B cell (primary cell): ENCODE results near the gene UMAD1.

Experiments
- EZH2 ChIP-seq: IDR thresholded peaks from 2 replicates; pipeline ENCODE4 v1.6.1; 2012; ENCODE audit warnings: borderline replicate concordance, low read depth, mild to moderate bottlenecking, moderate library complexity, low read length; ENCODE audit not compliant: insufficient read depth, poor library complexity, severe bottlenecking
- TF ChIP-seq, protein P1 (sequence below): fragments of 200-600 bp; IDR thresholded peaks from one replicate; pipeline ENCODE4 v1.8.0; 2022; ENCODE audit warnings: antibody characterized with exemption, mild to moderate bottlenecking

DNA sequence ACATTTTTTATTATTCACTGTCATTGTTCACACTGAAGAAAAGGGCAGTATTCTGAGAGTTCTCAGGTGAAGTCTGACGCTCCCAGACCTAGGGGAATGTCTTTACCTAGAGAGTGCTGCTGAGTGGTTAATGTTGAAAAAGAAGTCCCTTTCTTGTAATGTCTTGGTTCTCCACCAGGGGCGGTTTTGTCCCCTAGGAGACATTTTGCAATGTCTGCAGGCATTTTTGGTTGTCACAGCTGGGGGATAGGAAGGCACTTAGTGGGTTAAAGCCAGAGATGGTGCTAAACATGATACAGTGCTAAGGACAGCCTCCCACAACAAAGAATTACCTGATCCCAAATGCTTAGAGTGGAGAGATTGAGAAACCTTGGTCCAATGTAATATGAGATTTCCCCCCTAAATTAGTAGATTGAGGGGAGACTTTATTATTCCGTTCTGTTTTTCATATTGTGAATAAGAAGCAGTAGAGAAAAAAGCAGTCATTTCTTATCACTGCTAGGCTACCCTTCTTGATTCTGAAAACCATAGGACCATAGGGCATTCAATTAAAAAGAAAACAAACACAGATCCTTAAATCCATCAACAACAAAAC is 13.1 kb downstream of the UMAD1 start:
- TF ChIP-seq, protein P1, sequence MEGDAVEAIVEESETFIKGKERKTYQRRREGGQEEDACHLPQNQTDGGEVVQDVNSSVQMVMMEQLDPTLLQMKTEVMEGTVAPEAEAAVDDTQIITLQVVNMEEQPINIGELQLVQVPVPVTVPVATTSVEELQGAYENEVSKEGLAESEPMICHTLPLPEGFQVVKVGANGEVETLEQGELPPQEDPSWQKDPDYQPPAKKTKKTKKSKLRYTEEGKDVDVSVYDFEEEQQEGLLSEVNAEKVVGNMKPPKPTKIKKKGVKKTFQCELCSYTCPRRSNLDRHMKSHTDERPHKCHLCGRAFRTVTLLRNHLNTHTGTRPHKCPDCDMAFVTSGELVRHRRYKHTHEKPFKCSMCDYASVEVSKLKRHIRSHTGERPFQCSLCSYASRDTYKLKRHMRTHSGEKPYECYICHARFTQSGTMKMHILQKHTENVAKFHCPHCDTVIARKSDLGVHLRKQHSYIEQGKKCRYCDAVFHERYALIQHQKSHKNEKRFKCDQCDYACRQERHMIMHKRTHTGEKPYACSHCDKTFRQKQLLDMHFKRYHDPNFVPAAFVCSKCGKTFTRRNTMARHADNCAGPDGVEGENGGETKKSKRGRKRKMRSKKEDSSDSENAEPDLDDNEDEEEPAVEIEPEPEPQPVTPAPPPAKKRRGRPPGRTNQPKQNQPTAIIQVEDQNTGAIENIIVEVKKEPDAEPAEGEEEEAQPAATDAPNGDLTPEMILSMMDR, result peak; percentile 49
- no peak for TF ChIP-seq EZH2
